Measurements from ENCODE around the gene ALPL.

DNA sequence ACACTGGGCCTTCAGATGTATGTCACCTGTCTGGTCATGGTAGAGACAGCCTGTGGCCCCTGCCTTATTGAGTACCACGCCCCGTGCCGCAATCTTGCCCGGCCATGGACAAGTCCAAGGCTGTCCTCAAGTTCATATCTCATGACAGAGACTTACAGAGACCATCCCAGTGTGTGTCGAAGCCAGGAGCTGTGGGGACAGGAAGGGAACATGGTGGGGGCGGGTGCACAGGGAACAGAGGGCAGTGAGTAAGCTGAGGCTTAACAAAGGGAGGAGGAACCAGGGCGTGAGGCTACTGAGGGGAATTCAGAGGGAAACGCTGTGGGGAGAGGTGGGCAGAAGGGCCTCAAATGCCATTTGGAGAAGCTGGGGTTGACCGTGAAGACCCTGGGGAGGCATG is 75.8 kb downstream of the ALPL start:
- no peak for TF ChIP-seq SIN3A (IDR thresholded peaks at IDR 0.05; ENCODE audit: borderline replicate concordance, insufficient read depth, low read length)
- no peak for TF ChIP-seq FOXP2 (optimal IDR thresholded peaks at IDR 0.05; ENCODE audit: borderline replicate concordance, extremely low read depth, extremely low read length, insufficient read depth)
- no peak for TF ChIP-seq POLR2AphosphoS5 (IDR thresholded peaks at IDR 0.05; ENCODE audit: low read depth, low read length)
